Stomach (tissue), 9 donors: ENCODE results near the gene CHCHD4. TPM values are rescaled to one million over a fixed set of nuclear protein-coding genes. Genes with fewer than 3 reads are reported as not detected.

Source experiments
- DNase-seq, 2 donors: peaks; one replicate each; pipeline versions ENCODE4 v3.0.0 to v3.0.0-alpha.2; 2013 to 2019
- H3K27ac ChIP-seq, 5 donors: fragments of 200-600 bp in 4 of 5; sonication (generic) in 4 of 5; one replicate each; pipeline ENCODE4 v1.5.1; 2013 to 2019; ENCODE audit warnings: mild to moderate bottlenecking in 1 of 5, moderate library complexity in 1 of 5
- H3K27me3 ChIP-seq, 3 donors: fragments of 200-600 bp; sonication (generic); one replicate each; pipeline ENCODE4 v1.5.1; 2017 to 2019; ENCODE audit warnings: mixed run types in 1 of 3
- H3K36me3 ChIP-seq, 4 donors: fragments of 200-600 bp; sonication (generic); 1 replicate in 3 of 4; 2 replicates in 1 of 4; pipeline ENCODE4 v1.5.1; 2016 to 2019
- H3K4me1 ChIP-seq, 4 donors: fragments of 200-600 bp; sonication (generic); one replicate each; pipeline ENCODE4 v1.5.1; 2016 to 2019
- H3K4me3 ChIP-seq, 4 donors: fragments of 200-600 bp; sonication (generic) in 3 of 4; one replicate each; pipeline ENCODE4 v1.5.1; 2016 to 2019; ENCODE audit warnings: mild to moderate bottlenecking in 1 of 4
- H3K9me3 ChIP-seq, 4 donors: fragments of 200-600 bp; sonication (generic); one replicate each; pipeline ENCODE4 v1.5.1; 2016 to 2019
- EP300 ChIP-seq: sonication (generic); formaldehyde crosslinking; IDR thresholded peaks from one replicate; pipeline ENCODE4 v1.6.1; 2017; ENCODE audit warnings: antibody characterized with exemption
- POLR2A ChIP-seq, 4 donors: fragments of 450-650 bp; IDR thresholded peaks; one replicate each; pipeline ENCODE4 v1.6.1; 2016; ENCODE audit warnings: antibody characterized with exemption in 4 of 4, control low read depth in 2 of 4, mild to moderate bottlenecking in 1 of 4, moderate library complexity in 1 of 4
- POLR2AphosphoS5 ChIP-seq, 3 donors: sonication (generic); formaldehyde crosslinking; IDR thresholded peaks; one replicate each; pipeline ENCODE4 v1.6.1; 2016; ENCODE audit warnings: antibody characterized with exemption in 3 of 3
- WGBS, 5 donors: extraction: QIAGEN DNeasy Blood & Tissue Kit in 3 of 5; methylation state at CpG; one replicate each; pipeline versions ENCODE4 v1.1.5 to v1.1.7; 2013 to 2018; 5-methylcytosine and 5-hydroxymethylcytosine counted together
- intact Hi-C: fragments of 100-400 bp; cut with DNase I; formaldehyde crosslinking; loops from one replicate; pipeline ENCODE4 v1.15.1; 2023; ENCODE audit warnings: low total_unique reads
- polyA plus RNA-seq, 3 donors: library from polyadenylated mRNA; stranded (reverse); fragments of 200-250 nt; gene quantifications; one replicate each; pipeline ENCODE4 v1.2.3, GENCODE V29; 2013
- total RNA-seq, 5 donors: library from RNA; depleted of rRNA; stranded (reverse); fragments of >200 nt; gene quantifications; one replicate each; pipeline versions ENCODE4 v1.1.0 to v1.2.3, GENCODE V29; 2014 to 2016
- TF ChIP-seq, protein P1 (sequence below), 7 experiments: fragments of 450-650 bp in 4 of 7; fragments of 200-600 bp in 3 of 7; sonication (generic) in 3 of 7; IDR thresholded peaks; one replicate each; pipeline ENCODE4 v1.5.1; 2016 to 2019; ENCODE audit warnings: antibody characterized with exemption in 7 of 7, control low read depth in 2 of 7, mild to moderate bottlenecking in 1 of 7
- donor health status: healthy with polysubstance abuse.
- donor health status: Bipolar disorder and iron deficiency.
- donor health status: healthy.

The CHCHD4 gene
- total and polyA plus RNA-seq, 8 donors: 1.7 to 16.1 (median 11.4) TPM

DNA sequence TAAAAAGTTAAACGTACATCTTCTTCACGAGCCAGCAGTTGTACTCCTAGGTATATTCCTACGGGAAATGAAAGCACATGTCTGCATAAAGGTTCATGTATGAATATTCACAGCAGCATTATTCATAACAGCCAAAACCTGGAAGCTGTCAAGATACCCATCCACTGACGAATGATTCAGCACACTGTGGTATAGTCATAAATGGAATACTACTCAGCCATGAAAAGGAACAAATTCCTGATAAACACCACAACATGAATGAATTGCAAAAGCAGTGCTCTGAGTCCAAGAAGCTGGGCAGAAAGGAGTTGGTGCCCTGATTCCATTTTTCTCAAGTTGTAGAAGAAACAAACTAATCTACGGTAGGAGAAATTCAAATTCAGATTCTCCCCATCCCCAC lies 4.1 kb upstream of the CHCHD4 start:
- intact Hi-C loops: loop anchor here (10.0 kb wide), 1 partner anchor 46 kb away; the partner anchor contains the start of genes LSM3 and XPC

DNA sequence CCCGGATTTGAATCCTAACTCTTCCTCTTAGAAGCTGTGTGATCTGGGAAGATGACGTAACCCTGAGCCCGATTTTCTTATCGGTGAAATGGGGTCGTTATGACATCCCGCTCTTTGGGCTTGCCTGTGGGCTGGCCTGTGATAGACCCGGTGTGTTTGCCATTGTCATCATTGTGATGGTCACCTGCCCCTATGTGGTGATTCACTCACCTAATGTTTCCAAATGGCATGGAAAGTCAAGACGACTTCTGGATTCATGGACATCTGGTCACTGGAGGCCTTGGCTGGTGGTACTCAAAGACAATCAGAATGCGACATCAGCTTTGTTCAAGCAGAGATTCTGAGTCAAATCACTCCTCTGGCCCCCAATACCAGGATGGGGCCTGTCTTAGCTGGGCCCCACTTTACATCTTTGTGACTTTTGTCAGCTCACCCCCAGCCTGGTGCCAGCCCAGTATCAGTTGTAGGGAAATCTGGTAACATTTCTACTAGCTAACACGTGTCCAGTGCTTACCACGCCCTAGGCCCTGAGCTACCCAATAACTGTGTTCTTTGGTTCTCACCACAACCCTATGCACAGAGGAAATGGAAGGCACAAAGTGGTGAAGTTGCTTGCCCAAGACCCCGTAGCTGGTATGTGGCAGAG lies 3.0 kb upstream of the CHCHD4 start:
- Histone ChIP-seq H3K27me3 (no peaks in the 10 kb centered on the region), H3K4me1 (peaks cover 22 to 45% (median 36%) of the 10 kb centered on the region in 4 donors), H3K9me3 (no peaks in the 10 kb centered on the region), H3K27ac (peak overlapping the region in 3 of 5 donors; percentile 2 to 97 (median 35)), H3K4me3 (no peak overlapping the region), H3K36me3 (peaks cover 33 to 53% (median 45%) of the 10 kb centered on the region in 4 donors)
- WGBS, 5 donors: 89 to 94% (median 92%) methylated on average over 11 to 12 of the region's 12 CpGs
- TF ChIP-seq, protein P1, sequence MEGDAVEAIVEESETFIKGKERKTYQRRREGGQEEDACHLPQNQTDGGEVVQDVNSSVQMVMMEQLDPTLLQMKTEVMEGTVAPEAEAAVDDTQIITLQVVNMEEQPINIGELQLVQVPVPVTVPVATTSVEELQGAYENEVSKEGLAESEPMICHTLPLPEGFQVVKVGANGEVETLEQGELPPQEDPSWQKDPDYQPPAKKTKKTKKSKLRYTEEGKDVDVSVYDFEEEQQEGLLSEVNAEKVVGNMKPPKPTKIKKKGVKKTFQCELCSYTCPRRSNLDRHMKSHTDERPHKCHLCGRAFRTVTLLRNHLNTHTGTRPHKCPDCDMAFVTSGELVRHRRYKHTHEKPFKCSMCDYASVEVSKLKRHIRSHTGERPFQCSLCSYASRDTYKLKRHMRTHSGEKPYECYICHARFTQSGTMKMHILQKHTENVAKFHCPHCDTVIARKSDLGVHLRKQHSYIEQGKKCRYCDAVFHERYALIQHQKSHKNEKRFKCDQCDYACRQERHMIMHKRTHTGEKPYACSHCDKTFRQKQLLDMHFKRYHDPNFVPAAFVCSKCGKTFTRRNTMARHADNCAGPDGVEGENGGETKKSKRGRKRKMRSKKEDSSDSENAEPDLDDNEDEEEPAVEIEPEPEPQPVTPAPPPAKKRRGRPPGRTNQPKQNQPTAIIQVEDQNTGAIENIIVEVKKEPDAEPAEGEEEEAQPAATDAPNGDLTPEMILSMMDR (IDR thresholded peaks at IDR 0.05): no peak
- TF ChIP-seq POLR2AphosphoS5 (IDR thresholded peaks at IDR 0.05): no peak
- TF ChIP-seq EP300: no peak
- no peak for TF ChIP-seq POLR2A (IDR thresholded peaks at IDR 0.05)
- DNase-seq: no peak
- intact Hi-C loops: loop anchor here (10.0 kb wide), 1 partner anchor 47 kb away; the partner anchor contains the start of genes LSM3 and XPC

More for the DNA sequence above, 4.1 kb upstream of the CHCHD4 start:
- peaks cover 44 to 64% (median 56%) of the 10 kb centered on the region in 4 donors for H3K36me3 ChIP-seq
- peaks cover 12 to 34% (median 27%) of the 10 kb centered on the region in 4 donors for H3K4me1 ChIP-seq
- DNase-seq: no peak
- H3K27me3 ChIP-seq: no peaks in the 10 kb centered on the region
- peak overlapping the region in 1 of 5 donors; percentile 97 for H3K27ac ChIP-seq
- WGBS, 5 donors: 93 to 99% (median 96%) methylated on average over 5 of the region's 5 CpGs
- H3K9me3 ChIP-seq: no peaks in the 10 kb centered on the region
- no peak overlapping the region for H3K4me3 ChIP-seq
- no peak for TF ChIP-seq POLR2AphosphoS5 (IDR thresholded peaks at IDR 0.05)
- TF ChIP-seq EP300: no peak
- TF ChIP-seq, protein P1 (IDR thresholded peaks at IDR 0.05): no peak
- TF ChIP-seq POLR2A (IDR thresholded peaks at IDR 0.05): no peak

DNA sequence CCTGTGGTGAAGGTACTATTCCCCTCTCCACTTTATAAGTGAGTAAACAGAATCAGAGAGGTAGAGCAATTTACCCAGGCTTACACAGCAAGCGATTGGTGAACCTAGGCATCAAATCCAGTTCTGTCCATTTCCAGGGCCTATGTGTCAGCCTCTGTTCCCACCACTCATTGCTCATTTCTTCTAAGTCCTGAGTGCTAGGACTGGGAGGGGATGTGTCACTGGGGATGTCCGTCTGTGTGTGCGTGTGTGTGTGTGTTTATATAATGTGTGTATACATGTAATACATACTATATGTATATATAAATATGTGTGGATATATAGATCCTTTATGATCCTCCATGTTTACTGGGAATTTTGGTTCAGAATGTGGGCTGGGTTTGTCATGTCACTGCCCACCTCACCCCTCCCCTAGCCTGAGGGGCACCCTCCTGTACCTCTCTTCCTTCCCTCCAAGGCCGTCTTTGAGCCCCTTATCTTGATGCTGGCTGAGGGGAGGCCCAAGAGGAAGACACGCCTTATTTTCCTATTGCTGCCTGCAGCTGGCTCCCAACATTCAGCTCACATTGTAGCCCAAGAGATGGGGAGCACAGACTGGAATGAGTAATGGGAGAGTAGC lies 2.3 kb upstream of the CHCHD4 start:
- H3K36me3 ChIP-seq: peaks cover 27 to 47% (median 39%) of the 10 kb centered on the region in 4 donors
- WGBS, 5 donors: 67 to 78% (median 70%) methylated on average over 5 of the region's 5 CpGs
- DNase-seq: no peak
- peak overlapping the region in 3 of 5 donors; percentile 92 to 97 (median 97) for H3K27ac ChIP-seq
- peak overlapping the region in 2 of 4 donors; percentile 98 for H3K4me3 ChIP-seq
- TF ChIP-seq EP300 (no peak), POLR2A (IDR thresholded peaks at IDR 0.05) (no peak), POLR2AphosphoS5 (IDR thresholded peaks at IDR 0.05) (no peak)
- TF ChIP-seq, protein P1 (IDR thresholded peaks at IDR 0.05): no peak
- H3K9me3 ChIP-seq: no peaks in the 10 kb centered on the region
- H3K4me1 ChIP-seq: peaks cover 25 to 51% (median 39%) of the 10 kb centered on the region in 4 donors
- no peaks in the 10 kb centered on the region for H3K27me3 ChIP-seq
- intact Hi-C loops: loop anchor here (10.0 kb wide), 1 partner anchor 48 kb away; the partner anchor contains the start of genes LSM3 and XPC

- Histone ChIP-seq H3K4me1 (peaks cover 25 to 52% (median 39%) of the 10 kb centered on the region in 4 donors), H3K9me3 (no peaks in the 10 kb centered on the region), H3K27ac (peak overlapping the region; percentile 90 to 97 (median 93)), H3K36me3 (peaks cover 19 to 45% (median 38%) of the 10 kb centered on the region in 4 donors), H3K27me3 (no peaks in the 10 kb centered on the region), H3K4me3 (peak overlapping the region; percentile 66 to 98 (median 87))
- no peak for DNase-seq
- intact Hi-C loops: loop anchor here (10.0 kb wide), 1 partner anchor 49 kb away; the partner anchor contains the start of genes LSM3 and XPC
- TF ChIP-seq POLR2AphosphoS5 (IDR thresholded peaks at IDR 0.05): no peak
- no peak for TF ChIP-seq POLR2A (IDR thresholded peaks at IDR 0.05)
- TF ChIP-seq, protein P1 (IDR thresholded peaks at IDR 0.05): no peak
- TF ChIP-seq EP300: no peak
- 37 to 52% (median 39%) methylated on average over 11 of the region's 11 CpGs for WGBS, 5 donors
Measured at GRCh38 chr3:14126017-14126886, 1.6 kb upstream of the CHCHD4 start.
